ENCODE data around the gene P4HB. TPM values are rescaled to one million over a fixed set of nuclear protein-coding genes. Genes with fewer than 3 reads are reported as not detected.
A peak's percentile ranks its signal among the peaks of the same experiment; 100 is the strongest.

P4HB gene
- 462 TPM for total RNA-seq
- long read RNA-seq, transcript P4HB-210 (5 exons, 765 nt), result minor isoform, 18 of 1,629 reads
- long read RNA-seq, transcript P4HB-220 (11 exons, 2,453 nt), result minor isoform, 8 of 1,629 reads
- long read RNA-seq, transcript P4HB-201 (11 exons, 2,603 nt), result major isoform, 1,455 of 1,629 reads
- long read RNA-seq, transcript P4HB-215 (3 exons, 493 nt), result minor isoform, 5 of 1,629 reads
- long read RNA-seq, partial matches to known transcripts, result 104 of 1,629 reads
- long read RNA-seq, other reads (novel, unspliced or antisense), result 35 of 1,629 reads

DNA sequence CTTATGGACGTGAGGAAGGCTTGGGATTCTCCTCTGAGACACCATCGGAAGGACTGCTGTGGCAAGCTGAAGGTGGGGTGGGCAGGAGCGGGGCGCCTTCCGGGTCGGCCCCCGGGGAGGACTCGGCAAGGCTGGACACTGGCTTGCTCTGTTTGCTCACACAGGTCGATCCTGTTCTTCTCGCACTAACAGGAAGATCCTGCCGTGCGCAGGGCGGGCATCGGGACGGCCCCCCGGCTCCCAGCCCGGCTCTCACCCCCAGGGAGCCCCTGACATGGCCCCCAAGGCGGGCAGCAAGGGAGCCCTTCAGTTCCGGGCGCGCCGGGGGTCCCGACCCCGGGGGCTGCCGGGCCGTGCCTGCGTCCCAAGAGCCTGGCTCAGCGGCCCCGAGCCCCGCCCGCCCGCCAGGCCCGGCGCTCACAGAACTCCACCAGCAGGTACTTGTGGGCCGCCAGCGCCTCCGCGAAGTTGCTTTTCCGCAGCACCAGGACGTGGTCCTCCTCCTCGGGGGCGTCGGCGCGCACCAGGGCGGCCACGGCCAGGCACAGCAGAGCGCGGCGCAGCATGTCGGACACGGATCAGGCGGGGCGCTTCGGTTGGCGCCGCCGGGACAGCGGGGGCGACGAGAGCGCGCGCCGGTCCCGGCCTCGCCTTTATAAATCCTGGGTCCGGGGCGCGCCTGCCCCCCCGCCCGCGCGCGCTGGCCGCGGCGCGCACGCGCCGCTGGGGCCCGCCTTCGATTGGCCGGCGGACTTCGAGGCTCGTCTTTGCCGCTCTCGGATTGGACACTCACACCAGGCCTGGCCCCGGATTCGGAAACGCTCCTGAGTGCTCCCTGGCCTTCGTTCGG is at the start of gene P4HB:
TSS of gene P4HB (minus strand) at position 630 of the 850 bp plus-strand sequence. CDS start at position 566, 64 bp downstream.
- no peak for ATAC-seq
- H3K27ac ChIP-seq, result peak within 1 kb of the TSS; percentile 98
- TF ChIP-seq, protein P1, sequence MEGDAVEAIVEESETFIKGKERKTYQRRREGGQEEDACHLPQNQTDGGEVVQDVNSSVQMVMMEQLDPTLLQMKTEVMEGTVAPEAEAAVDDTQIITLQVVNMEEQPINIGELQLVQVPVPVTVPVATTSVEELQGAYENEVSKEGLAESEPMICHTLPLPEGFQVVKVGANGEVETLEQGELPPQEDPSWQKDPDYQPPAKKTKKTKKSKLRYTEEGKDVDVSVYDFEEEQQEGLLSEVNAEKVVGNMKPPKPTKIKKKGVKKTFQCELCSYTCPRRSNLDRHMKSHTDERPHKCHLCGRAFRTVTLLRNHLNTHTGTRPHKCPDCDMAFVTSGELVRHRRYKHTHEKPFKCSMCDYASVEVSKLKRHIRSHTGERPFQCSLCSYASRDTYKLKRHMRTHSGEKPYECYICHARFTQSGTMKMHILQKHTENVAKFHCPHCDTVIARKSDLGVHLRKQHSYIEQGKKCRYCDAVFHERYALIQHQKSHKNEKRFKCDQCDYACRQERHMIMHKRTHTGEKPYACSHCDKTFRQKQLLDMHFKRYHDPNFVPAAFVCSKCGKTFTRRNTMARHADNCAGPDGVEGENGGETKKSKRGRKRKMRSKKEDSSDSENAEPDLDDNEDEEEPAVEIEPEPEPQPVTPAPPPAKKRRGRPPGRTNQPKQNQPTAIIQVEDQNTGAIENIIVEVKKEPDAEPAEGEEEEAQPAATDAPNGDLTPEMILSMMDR (IDR thresholded peaks at IDR 0.05), result no peak
- intact Hi-C loops (cut with DNase I), result no loop called here
- peak; percentile 99 for DNase-seq
- peaks cover 38% of the 10 kb centered on the region for H3K36me3 ChIP-seq
- H3K4me3 ChIP-seq, result peak within 1 kb of the TSS; percentile 93
- peaks cover 23% of the 10 kb centered on the region for H3K4me1 ChIP-seq
- H3K9me3 ChIP-seq, result no peaks in the 10 kb centered on the region
- no peaks in the 10 kb centered on the region for H3K27me3 ChIP-seq

DNA sequence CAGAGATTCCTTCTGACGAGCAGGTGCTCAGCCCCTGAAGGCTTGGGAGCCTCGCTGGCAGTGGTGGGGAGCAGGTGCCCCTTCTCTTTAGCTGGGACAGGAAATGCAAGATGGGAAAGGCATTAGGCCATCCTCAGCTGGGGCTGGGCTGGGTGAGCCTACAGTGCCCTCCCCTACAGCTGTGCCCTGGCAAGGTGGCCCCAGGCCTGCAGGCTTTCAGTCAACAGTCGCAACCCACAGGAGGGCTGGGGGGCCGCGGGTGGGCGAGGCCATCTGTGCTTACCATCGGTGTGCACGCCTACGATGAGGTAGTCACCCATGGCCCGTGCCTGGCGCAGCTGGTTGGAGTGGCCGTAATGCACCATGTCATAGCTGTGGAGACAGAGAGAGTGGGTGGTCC is 48.9 kb upstream of the P4HB start:
- peaks cover 13% of the 10 kb centered on the region for H3K4me1 ChIP-seq
- no peak for ATAC-seq
- DNase-seq, result no peak
- no peak overlapping the region for H3K27ac ChIP-seq
- no peaks in the 10 kb centered on the region for H3K9me3 ChIP-seq
- no peak overlapping the region for H3K4me3 ChIP-seq
- no peaks in the 10 kb centered on the region for H3K27me3 ChIP-seq
- H3K36me3 ChIP-seq, result peaks cover 36% of the 10 kb centered on the region
- TF ChIP-seq, protein P1 (IDR thresholded peaks at IDR 0.05), result no peak
- intact Hi-C loops (cut with DNase I), result no loop called here

DNA sequence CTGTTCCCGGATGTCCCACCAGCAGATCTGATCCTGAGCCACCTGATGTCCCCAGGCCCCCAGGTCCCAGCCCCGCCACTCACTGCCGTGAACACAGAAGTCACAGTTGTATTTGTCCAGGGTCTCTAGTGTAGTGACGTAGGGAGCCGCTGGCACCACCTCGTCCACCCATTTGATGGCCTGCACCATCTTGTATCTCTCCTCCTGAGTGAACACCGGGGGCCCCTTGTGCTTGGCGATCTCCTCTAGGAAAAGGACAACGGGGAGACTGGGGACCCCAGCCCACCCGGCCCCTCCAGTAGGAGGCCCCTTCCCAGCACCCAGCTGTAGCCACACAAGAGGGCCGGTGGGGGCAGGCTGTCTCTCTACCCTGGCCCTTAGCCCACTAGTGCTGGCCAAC is 48.5 kb upstream of the P4HB start:
- DNase-seq (no peak), ATAC-seq (no peak)
- TF ChIP-seq, protein P1 (IDR thresholded peaks at IDR 0.05), result no peak
- Histone ChIP-seq H3K27me3 (no peaks in the 10 kb centered on the region), H3K27ac (no peak overlapping the region), H3K4me1 (peaks cover 13% of the 10 kb centered on the region), H3K36me3 (peaks cover 32% of the 10 kb centered on the region), H3K9me3 (no peaks in the 10 kb centered on the region), H3K4me3 (no peak overlapping the region)
- intact Hi-C loops (cut with DNase I), result no loop called here

DNA sequence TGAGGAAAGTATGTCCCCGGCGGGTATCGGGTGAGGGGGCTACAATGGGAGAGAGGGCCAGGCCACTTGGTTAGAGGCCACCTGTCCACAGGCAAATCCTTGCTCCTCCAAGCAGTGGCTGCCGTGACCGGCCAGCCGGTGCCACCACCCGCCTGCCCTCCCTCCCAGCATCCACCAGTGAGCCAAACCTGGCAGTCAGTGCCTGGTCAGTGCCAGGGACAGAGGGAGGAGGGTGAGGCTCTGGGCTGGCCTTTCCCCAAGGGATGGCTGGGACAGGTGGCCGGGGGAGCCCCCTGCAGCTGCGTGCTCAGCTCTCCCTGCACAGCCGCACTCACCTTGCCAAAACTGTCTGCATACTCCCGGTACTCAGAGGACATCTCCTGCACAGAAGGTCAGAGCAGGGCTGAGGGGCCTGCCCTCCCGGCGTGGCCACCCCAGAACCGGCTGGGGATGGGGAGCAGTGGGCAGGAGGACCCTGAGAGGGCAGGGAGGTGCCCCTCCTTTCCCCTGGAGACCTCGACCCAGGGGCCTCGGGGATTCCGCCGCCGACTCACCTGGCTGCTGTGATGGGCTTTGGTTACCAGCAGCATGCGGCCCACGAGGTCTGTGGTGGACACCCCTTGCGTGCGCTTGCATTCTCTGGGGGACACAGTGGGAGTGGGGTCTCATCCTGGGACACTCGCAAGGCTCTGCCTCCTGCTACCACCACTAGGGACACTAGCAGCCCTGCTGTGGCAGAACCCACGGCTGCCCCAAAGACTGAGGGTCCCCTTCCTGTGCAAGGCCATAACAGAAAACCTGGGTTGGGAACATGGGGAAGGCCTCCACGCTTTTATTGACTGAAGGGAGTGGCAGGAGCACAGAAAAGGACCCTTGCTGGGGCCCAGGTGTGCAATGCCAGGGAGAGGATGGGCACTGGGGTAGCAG is 47.1 kb upstream of the P4HB start:
- Histone ChIP-seq H3K9me3 (no peaks in the 10 kb centered on the region), H3K36me3 (peaks cover 19% of the 10 kb centered on the region), H3K27me3 (no peaks in the 10 kb centered on the region), H3K27ac (no peak overlapping the region), H3K4me3 (no peak overlapping the region), H3K4me1 (peaks cover 13% of the 10 kb centered on the region)
- intact Hi-C loops (cut with DNase I), result no loop called here
- DNase-seq (no peak), ATAC-seq (no peak)
- TF ChIP-seq, protein P1 (IDR thresholded peaks at IDR 0.05), result no peak

DNA sequence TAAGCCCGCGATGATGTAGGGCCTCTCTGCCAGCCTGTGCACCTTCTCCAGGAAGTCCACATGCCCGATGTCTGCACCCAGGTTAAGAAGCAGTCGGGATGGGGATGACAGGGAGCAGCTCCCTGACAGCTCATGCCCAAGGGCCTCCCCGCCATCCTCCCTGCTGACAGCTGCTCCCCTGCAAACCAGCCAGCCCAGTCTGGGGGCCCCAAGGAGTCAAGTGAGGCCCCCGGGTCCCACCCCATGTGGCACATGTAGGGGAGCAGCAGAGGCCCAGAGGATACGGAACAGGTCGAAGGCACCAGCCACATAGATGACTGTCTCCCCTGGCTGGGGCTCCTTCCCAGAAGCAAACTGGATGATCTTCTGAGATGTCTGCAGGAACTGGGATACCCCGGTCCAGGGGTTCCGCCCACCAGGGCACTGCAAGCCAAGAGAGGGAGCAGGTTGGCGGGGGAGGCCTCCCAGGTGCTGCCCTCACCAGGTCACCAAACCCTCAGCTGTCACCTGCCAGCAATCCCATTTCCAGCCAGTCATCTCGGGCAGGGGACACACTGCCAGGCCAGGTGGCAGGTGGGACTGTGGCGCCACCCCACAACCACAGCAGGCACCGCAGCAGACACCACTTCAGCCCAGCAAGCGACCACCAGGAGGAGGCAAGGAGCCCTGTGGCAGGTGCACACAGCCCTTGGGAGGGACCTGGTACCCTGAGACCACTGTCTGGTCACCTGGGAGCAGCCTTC is 46.3 kb upstream of the P4HB start:
- Histone ChIP-seq H3K36me3 (peaks cover 12% of the 10 kb centered on the region), H3K4me3 (no peak overlapping the region), H3K4me1 (peaks cover 14% of the 10 kb centered on the region), H3K27me3 (no peaks in the 10 kb centered on the region), H3K27ac (no peak overlapping the region), H3K9me3 (no peaks in the 10 kb centered on the region)
- intact Hi-C loops (cut with DNase I), result no loop called here
- ATAC-seq, result no peak
- no peak for DNase-seq
- TF ChIP-seq, protein P1 (IDR thresholded peaks at IDR 0.05), result no peak
